Mononuclear cell (primary cell): ENCODE data around the gene IGFN1. TPM values are rescaled to one million over a fixed set of nuclear protein-coding genes. Genes with fewer than 3 reads are reported as not detected.
"Not testable (repeated sequence)": the region's sequence is repeated elsewhere in the genome, so short reads cannot be mapped to it uniquely, and the experiment has no call there.

Experiments
- H3K27me3 ChIP-seq: 2 replicates; pipeline ENCODE4 v1.6.0; 2011; ENCODE audit warnings: low read length, control low read depth; ENCODE audit not compliant: insufficient read depth
- H3K4me1 ChIP-seq: 2 replicates; pipeline ENCODE4 v1.5.1; 2011; ENCODE audit warnings: mild to moderate bottlenecking, low read length, control low read depth; ENCODE audit not compliant: insufficient read depth
- H3K4me3 ChIP-seq: 2 replicates; pipeline ENCODE4 v1.5.1; 2011; ENCODE audit warnings: mild to moderate bottlenecking, low read length, moderate library complexity
- H3K9me3 ChIP-seq: 2 replicates; pipeline ENCODE4 v1.5.1; 2011; ENCODE audit warnings: low read depth, mild to moderate bottlenecking, control low read depth, low read length
- total RNA-seq: library from RNA; depleted of rRNA; stranded (reverse); fragments of >200 nt; gene quantifications from one replicate; pipeline ENCODE4 v1.2.3, GENCODE V29; 2012

The IGFN1 gene
- total RNA-seq, 1 donor: under 0.01 TPM

- no peaks in the 10 kb centered on the region for H3K9me3 ChIP-seq
- no peaks in the 10 kb centered on the region for H3K4me1 ChIP-seq
- H3K4me3 ChIP-seq: no peak overlapping the region
- no peaks in the 10 kb centered on the region for H3K27me3 ChIP-seq
Observed at GRCh38 chr1:201253906-201254624, 63.4 kb downstream of the IGFN1 start.

GRCh38 chr1:201254625-201255478 is 64.2 kb downstream of the IGFN1 start:
- no peaks in the 10 kb centered on the region for H3K27me3 ChIP-seq
- H3K4me3 ChIP-seq: no peak overlapping the region
- no peaks in the 10 kb centered on the region for H3K4me1 ChIP-seq
- no peaks in the 10 kb centered on the region for H3K9me3 ChIP-seq

DNA sequence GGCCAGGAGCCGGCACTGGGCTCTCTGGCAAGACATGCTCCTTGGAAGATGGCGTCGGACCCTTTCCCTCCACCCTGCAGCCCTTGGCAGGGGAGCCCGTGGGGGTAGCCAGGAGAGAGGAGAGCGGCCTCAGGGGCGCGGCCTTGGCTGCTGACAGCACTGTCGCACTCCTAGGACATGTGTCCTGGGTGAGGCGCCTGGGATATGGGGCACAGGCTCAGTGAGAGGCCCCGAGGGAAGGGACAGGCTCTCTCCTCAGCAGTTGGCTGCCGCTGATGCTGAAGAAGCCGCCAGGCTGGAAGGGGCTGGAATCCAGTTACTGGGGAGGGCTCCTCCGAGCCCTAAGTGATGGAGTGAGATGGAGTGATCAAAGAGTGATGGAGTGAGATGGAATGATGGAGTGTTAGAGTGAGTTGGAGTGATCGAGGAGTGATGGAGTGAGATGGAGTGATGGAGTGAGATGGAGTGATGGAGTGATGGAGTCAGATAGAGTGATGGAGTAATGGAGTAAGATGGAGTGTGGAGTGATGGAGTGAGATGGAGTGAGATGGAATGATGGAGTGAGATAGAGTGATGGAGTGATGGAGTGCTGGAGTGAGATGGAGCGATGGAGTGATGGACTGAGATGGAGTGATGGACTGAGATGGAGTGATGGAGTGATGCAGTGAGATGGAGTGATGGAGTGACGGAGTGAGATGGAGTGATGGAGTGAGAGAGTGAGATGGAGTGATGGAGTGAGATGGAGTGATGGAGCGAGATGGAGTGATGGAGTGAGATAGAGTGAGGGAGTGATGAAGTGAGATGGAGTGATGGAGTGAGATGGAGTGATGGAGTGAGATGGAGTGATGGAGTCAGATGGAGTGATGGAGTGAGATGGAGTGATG is 65.1 kb downstream of the IGFN1 start:
- Histone ChIP-seq H3K4me1 (no peaks in the 10 kb centered on the region), H3K9me3 (no peaks in the 10 kb centered on the region), H3K27me3 (no peaks in the 10 kb centered on the region), H3K4me3 (no peak overlapping the region)

- not testable (repeated sequence) for H3K27me3 ChIP-seq, H3K4me1 ChIP-seq, H3K9me3 ChIP-seq, H3K4me3 ChIP-seq
Observed at GRCh38 chr1:201258132-201258531, 67.5 kb downstream of the IGFN1 start.

GRCh38 chr1:201258763-201259230 is 68.2 kb downstream of the IGFN1 start:
- Histone ChIP-seq H3K4me3 (no peak overlapping the region), H3K9me3 (no peaks in the 10 kb centered on the region), H3K4me1 (no peaks in the 10 kb centered on the region), H3K27me3 (no peaks in the 10 kb centered on the region)

DNA sequence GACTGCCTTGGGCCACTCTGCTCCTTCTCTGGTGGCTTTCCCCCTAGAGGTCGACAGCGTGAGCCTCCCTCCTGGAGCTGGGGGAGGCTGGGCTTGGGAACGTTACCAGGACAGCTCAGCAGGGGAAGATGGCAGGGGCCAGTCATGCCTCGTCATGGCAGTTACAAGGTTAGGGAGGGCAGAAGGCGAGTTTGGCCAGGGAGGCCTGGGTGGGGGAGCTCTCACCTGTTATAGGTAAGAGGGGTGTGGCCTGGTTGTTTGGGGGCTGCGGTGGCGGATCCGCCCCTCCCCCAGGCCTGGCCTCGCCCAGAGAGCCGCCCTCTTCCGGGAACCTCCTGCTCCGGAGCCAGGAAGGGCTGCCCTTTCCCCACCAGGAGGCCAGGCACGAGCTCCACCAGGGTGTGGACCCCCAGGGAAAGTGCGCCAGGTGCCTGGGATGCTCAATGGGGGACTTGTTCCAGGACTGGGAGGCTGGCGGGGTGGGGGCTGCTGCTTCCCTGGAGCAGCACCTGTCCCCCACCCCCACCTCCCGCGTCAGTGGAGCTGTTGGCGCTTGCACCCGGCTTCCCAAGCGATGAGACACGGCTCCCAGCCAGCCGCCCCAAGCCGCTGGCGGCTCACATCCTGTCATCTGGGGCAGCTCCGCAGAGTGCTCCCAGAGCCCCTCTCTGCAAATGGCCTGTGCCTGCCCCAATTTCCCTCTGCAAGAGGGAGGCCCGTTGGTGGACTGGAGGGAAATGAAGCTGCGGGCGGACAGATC is 69.0 kb downstream of the IGFN1 start:
- Histone ChIP-seq H3K9me3 (no peaks in the 10 kb centered on the region), H3K4me3 (no peak overlapping the region), H3K4me1 (no peaks in the 10 kb centered on the region), H3K27me3 (no peaks in the 10 kb centered on the region)

- Histone ChIP-seq H3K27me3 (no peaks in the 10 kb centered on the region), H3K9me3 (no peaks in the 10 kb centered on the region), H3K4me1 (no peaks in the 10 kb centered on the region), H3K4me3 (no peak overlapping the region)
Observed at GRCh38 chr1:201260236-201260590, 69.6 kb downstream of the IGFN1 start.

- H3K4me1 ChIP-seq: no peaks in the 10 kb centered on the region
- no peaks in the 10 kb centered on the region for H3K9me3 ChIP-seq
- H3K27me3 ChIP-seq: no peaks in the 10 kb centered on the region
- H3K4me3 ChIP-seq: no peak overlapping the region
Observed at GRCh38 chr1:201260648-201261311, 70.2 kb downstream of the IGFN1 start.

DNA sequence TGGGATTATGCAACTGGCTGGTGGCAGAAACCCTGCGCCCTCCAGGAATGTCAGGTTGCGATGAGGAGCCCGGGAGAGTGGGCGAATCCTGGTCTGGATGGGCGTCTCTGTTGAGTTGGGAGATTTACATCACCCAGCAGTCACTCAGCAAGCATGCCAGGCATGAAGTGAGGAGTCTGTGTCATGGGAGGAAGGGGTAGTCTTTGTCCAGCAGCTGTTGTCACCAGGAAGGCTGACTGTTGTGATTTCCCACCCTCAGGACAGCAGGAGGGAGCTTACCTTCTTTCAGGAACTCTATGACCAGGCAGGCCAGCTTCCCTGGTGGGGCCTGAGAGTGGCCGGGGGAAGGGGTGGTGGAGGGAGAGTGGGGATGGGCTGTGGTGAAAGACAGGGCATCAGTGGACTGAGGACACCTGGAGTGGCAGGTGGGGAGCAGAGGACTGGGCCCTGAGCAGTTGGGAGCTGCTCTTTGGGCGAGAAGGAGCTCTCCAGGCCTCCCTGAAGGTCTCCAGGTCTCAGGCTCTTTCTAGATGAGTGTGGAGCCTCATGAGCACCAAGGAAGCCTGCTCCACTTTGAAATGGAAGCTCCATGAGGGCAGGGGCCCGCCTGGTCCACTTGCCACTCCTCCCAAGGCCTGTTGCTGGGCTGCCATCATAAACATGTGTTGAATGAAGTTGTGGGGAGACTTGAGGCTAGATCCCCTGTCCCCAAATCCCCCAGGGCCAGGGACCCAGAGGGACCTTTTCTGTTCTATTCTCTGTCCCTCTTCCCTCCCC is 71.3 kb downstream of the IGFN1 start:
- no peak overlapping the region for H3K4me3 ChIP-seq
- no peaks in the 10 kb centered on the region for H3K27me3 ChIP-seq
- no peaks in the 10 kb centered on the region for H3K9me3 ChIP-seq
- H3K4me1 ChIP-seq: no peaks in the 10 kb centered on the region

- Histone ChIP-seq H3K9me3 (no peaks in the 10 kb centered on the region), H3K4me3 (no peak overlapping the region), H3K4me1 (no peaks in the 10 kb centered on the region), H3K27me3 (no peaks in the 10 kb centered on the region)
Observed at GRCh38 chr1:201262963-201263608, 72.5 kb downstream of the IGFN1 start.

GRCh38 chr1:201264072-201264471 is 73.4 kb downstream of the IGFN1 start:
- H3K27me3 ChIP-seq: no peaks in the 10 kb centered on the region
- no peaks in the 10 kb centered on the region for H3K9me3 ChIP-seq
- no peak overlapping the region for H3K4me3 ChIP-seq
- no peaks in the 10 kb centered on the region for H3K4me1 ChIP-seq

DNA sequence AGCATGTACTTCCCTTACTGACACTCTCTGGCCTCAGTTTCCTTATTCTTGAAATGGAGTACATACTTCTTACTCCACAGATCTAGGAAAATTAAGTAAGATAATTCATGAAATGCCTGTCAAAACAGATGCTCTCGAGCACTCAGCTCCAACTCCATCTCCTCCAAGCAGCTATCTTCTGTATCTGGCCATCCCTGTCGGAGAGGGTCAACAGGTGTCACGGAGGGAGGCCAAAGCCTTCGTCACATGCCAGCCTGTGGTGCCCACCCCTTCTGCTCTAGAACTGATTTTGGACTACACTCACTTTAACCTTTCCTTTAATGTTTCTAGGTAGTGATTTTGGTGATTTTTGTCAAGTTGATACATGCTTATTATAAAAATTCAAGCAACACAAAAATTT is 73.9 kb downstream of the IGFN1 start:
- no peaks in the 10 kb centered on the region for H3K27me3 ChIP-seq
- H3K9me3 ChIP-seq: no peaks in the 10 kb centered on the region
- H3K4me1 ChIP-seq: no peaks in the 10 kb centered on the region
- no peak overlapping the region for H3K4me3 ChIP-seq

DNA sequence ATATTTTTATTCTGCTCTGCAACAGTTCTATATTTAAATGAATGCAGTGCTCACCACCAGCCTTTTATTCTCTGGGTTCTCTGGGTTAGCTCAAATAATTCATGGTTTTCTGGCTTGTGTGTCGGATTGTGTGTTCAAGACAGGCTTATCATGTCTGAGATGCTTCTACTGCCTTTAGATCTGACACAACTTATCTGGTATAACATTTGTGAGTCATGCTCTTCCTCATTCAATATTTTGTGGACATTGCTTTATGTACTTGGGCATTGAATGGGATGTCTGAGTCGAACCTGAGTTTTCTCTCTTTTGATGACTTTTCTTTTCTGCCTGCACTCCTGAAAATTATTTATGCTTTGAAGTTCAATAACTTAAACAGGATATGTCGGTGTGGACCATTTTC is 75.1 kb downstream of the IGFN1 start:
- H3K9me3 ChIP-seq: no peaks in the 10 kb centered on the region

More for the DNA sequence above, 75.1 kb downstream of the IGFN1 start:
- H3K27me3 ChIP-seq: no peaks in the 10 kb centered on the region
- H3K4me1 ChIP-seq: no peaks in the 10 kb centered on the region
- H3K4me3 ChIP-seq: no peak overlapping the region
